ENCODE results near the gene UTRN. TPM values are rescaled to one million over a fixed set of nuclear protein-coding genes. Genes with fewer than 3 reads are reported as not detected.

Gene UTRN
- total RNA-seq, 1 experiment from 2014 or later = 79.7 TPM

GRCh38 chr6:144311361-144311760 is 26.2 kb downstream of the UTRN start:
- TF ChIP-seq CTCF (conservative IDR thresholded peaks at IDR 0.05) = no peak
- H4K5ac ChIP-seq (ENCODE audit: insufficient read length, low read depth, low read length) = no peak overlapping the region
- peaks cover 4% of the 10 kb centered on the region for H3K79me1 ChIP-seq (ENCODE audit: insufficient read depth, low read depth, low read length, poor library complexity, severe bottlenecking)
- H2BK20ac ChIP-seq (ENCODE audit: low read depth, low read length, poor library complexity, severe bottlenecking) = no peak overlapping the region
- no CpG with 5 or more reads among the region's 2 CpGs for WGBS (ENCODE audit: extremely low coverage, insufficient read length, low lambda C conversion rate)
- no peak overlapping the region for H2AK5ac ChIP-seq (ENCODE audit: insufficient read length, low read length)
- Mint-ChIP-seq H3K4me1 (peaks cover 20 to 21% of the 10 kb centered on the region in 2 experiments), H3K36me3 (ENCODE audit: insufficient read depth in 1 of 3, low read depth in 3 of 3) (peaks cover 9 to 15% (median 9%) of the 10 kb centered on the region in 3 experiments; a peak in 6 of 7 replicates), H3K27ac (no peak overlapping the region), H3K9me3 (no peaks in the 10 kb centered on the region), H3K27me3 (ENCODE audit: low read depth) (no peaks in the 10 kb centered on the region), H3K4me3 (no peak overlapping the region)
- no peak overlapping the region for H3K27ac ChIP-seq (ENCODE audit: insufficient read length, low read depth, low read length)
- no peak overlapping the region for H3K9ac ChIP-seq (ENCODE audit: extremely low read depth, insufficient read length, low read length)
- no peak overlapping the region for H2BK15ac ChIP-seq (ENCODE audit: low read depth, low read length)
- no peaks in the 10 kb centered on the region for H3K9me3 ChIP-seq (ENCODE audit: control insufficient read depth, low read depth, low read length)
- no peak overlapping the region for H3T11ph ChIP-seq (ENCODE audit: low read length)
- H3K4me2 ChIP-seq (ENCODE audit: insufficient read depth, insufficient read length, low read length) = no peak overlapping the region
- no peak overlapping the region for H4K8ac ChIP-seq (replicated peaks; ENCODE audit: insufficient read length, low read depth, low read length)
- H4K91ac ChIP-seq (ENCODE audit: insufficient read length, low read depth, low read length) = no peak overlapping the region
- H2BK120ac ChIP-seq (ENCODE audit: low read depth, low read length, poor library complexity, severe bottlenecking) = no peak overlapping the region
- no peak overlapping the region for H2BK12ac ChIP-seq (ENCODE audit: insufficient read length, low read depth, low read length)
- H3K56ac ChIP-seq (ENCODE audit: insufficient read length, low read depth, low read length) = no peak overlapping the region
- no peaks in the 10 kb centered on the region for H3K23me2 ChIP-seq (ENCODE audit: insufficient read length, low read depth, low read length, poor library complexity, severe bottlenecking)
- H2BK5ac ChIP-seq (ENCODE audit: insufficient read length, low read length) = no peak overlapping the region
- no peak overlapping the region for H3K18ac ChIP-seq (ENCODE audit: insufficient read length, low read depth, low read length)
- no peak overlapping the region for H3K23ac ChIP-seq (ENCODE audit: insufficient read length, low read depth, low read length)
- DNase-seq = no peak
- H2AFZ ChIP-seq (ENCODE audit: low read length) = no peak overlapping the region
- no peaks in the 10 kb centered on the region for H3K79me2 ChIP-seq (ENCODE audit: insufficient read depth, low read length)
- H3K14ac ChIP-seq (ENCODE audit: insufficient read depth, low read length) = no peak overlapping the region
- H4K20me1 ChIP-seq (ENCODE audit: control insufficient read depth, insufficient read depth, insufficient read length) = peaks cover 2% of the 10 kb centered on the region
- H3K4me1 ChIP-seq (ENCODE audit: insufficient read depth, low read length) = no peaks in the 10 kb centered on the region; the same call in 1 of the 2 replicates
- H3K4ac ChIP-seq (ENCODE audit: low read depth, low read length) = no peak overlapping the region
- no peaks in the 10 kb centered on the region for H3K27me3 ChIP-seq (ENCODE audit: insufficient read depth, low read length)
